CD4-positive, alpha-beta T cell treated with Interleukin-10 for 1 hour (primary cell): ENCODE measurements around the gene EIF1.

ENCODE experiments used
- DNase-seq: peaks from one replicate; pipeline ENCODE4 v3.0.0-alpha.2; 2020

EIF1 gene

GRCh38 chr17:41705271-41705991 lies 16.7 kb downstream of the EIF1 start:
- no peak for DNase-seq

GRCh38 chr17:41707803-41708669 lies 19.4 kb downstream of the EIF1 start:
- no peak for DNase-seq

GRCh38 chr17:41710472-41711090 lies 21.9 kb downstream of the EIF1 start:
- no peak for DNase-seq

GRCh38 chr17:41711669-41712400 lies 23.1 kb downstream of the EIF1 start, which contains the start of gene GAST:
Gene GAST (plus strand): TSS chr17:41712331. CDS start chr17:41715437, 3,106 bp downstream.
- no peak for DNase-seq

- no peak for DNase-seq
Observed at GRCh38 chr17:41717408-41718286, 29.0 kb downstream of the EIF1 start.

- no peak for DNase-seq
Observed at GRCh38 chr17:41718287-41718645, 29.6 kb downstream of the EIF1 start.

GRCh38 chr17:41722231-41722630 lies 33.5 kb downstream of the EIF1 start:
- no peak for DNase-seq

GRCh38 chr17:41723801-41724475 lies 35.3 kb downstream of the EIF1 start:
- DNase-seq = no peak

GRCh38 chr17:41724476-41725050 lies 35.9 kb downstream of the EIF1 start:
- no peak for DNase-seq

GRCh38 chr17:41725134-41725533 lies 36.4 kb downstream of the EIF1 start:
- no peak for DNase-seq

- DNase-seq = no peak
Observed at GRCh38 chr17:41728056-41728455, 39.4 kb downstream of the EIF1 start.

GRCh38 chr17:41730479-41730878 lies 41.8 kb downstream of the EIF1 start:
- no peak for DNase-seq

GRCh38 chr17:41731836-41732235 lies 43.2 kb downstream of the EIF1 start:
- no peak for DNase-seq

- no peak for DNase-seq
Observed at GRCh38 chr17:41733348-41734138, 44.9 kb downstream of the EIF1 start.

- DNase-seq = peak; percentile 9
Observed at GRCh38 chr17:41734139-41734948, 45.7 kb downstream of the EIF1 start, which contains the start of gene HAP1. Gene HAP1 (minus strand): TSS chr17:41734643. CDS start chr17:41734634, 9 bp downstream.

- no peak for DNase-seq
Observed at GRCh38 chr17:41734949-41735313, 46.2 kb downstream of the EIF1 start.

- no peak for DNase-seq
Observed at GRCh38 chr17:41735744-41736143, 47.1 kb downstream of the EIF1 start.

GRCh38 chr17:41736983-41737679 lies 48.4 kb downstream of the EIF1 start:
- DNase-seq = peak; percentile 13

GRCh38 chr17:41737680-41738023 lies 49.0 kb downstream of the EIF1 start:
- DNase-seq = no peak
